ENCODE data around the gene MERTK. TPM values are rescaled to one million over a fixed set of nuclear protein-coding genes. Genes with fewer than 3 reads are reported as not detected.

The MERTK gene
- total RNA-seq, 1 donor from 2014 or later, result 5.1 TPM

- peaks cover 10% of the 10 kb centered on the region for H3K4me1 Mint-ChIP-seq (ENCODE audit: low read depth, unreplicated experiment)
- DNase-seq (ENCODE audit: low read depth), result no peak
- FAIRE-seq, result no peak
Measured at GRCh38 chr2:112020561-112020960, 122.2 kb downstream of the MERTK start.

DNA sequence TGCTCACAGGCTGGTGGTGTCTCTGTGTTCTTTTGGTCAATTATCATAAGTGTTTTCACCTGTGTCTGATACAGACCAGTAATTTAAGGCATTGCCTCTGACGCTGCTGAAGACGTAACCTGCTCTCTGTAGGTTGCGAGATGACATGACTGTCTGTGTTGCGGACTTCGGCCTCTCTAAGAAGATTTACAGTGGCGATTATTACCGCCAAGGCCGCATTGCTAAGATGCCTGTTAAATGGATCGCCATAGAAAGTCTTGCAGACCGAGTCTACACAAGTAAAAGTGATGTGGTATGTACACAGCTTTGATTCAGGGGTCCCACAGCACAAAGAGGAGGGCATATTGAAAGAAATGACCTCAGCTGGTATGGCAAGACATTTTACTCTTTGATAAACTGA, 122.9 kb downstream of the MERTK start:
- Histone ChIP-seq H3K27me3 (ENCODE audit: insufficient read depth, low read length) (peaks cover 3% of the 10 kb centered on the region), H3K4me1 (ENCODE audit: insufficient read depth, low read length) (peaks cover 9% of the 10 kb centered on the region), H3K9me3 (ENCODE audit: insufficient read depth, low read depth, low read length) (no peaks in the 10 kb centered on the region), H3K9ac (ENCODE audit: low read length) (no peak overlapping the region), H4K20me1 (ENCODE audit: insufficient read depth, low read length) (no peaks in the 10 kb centered on the region), H3K36me3 (ENCODE audit: insufficient read depth, low read length) (no peaks in the 10 kb centered on the region), H2AFZ (ENCODE audit: low read depth, low read length) (no peak overlapping the region), H3K27ac (ENCODE audit: low read depth, low read length) (no peak overlapping the region), H3K79me2 (ENCODE audit: insufficient read depth, low read length) (no peaks in the 10 kb centered on the region), H3K4me3 (ENCODE audit: insufficient read depth, low read depth, low read length) (no peak overlapping the region), H3K4me2 (ENCODE audit: low read length) (no peak overlapping the region)
- no peaks in the 10 kb centered on the region for H3K27me3 Mint-ChIP-seq (ENCODE audit: low read depth, unreplicated experiment)
- FAIRE-seq (no peak), DNase-seq (ENCODE audit: low read depth) (no peak)
- no peak for TF ChIP-seq EZH2 (IDR thresholded peaks at IDR 0.05; ENCODE audit: insufficient read depth, low read length)
- TF ChIP-seq, protein P1, sequence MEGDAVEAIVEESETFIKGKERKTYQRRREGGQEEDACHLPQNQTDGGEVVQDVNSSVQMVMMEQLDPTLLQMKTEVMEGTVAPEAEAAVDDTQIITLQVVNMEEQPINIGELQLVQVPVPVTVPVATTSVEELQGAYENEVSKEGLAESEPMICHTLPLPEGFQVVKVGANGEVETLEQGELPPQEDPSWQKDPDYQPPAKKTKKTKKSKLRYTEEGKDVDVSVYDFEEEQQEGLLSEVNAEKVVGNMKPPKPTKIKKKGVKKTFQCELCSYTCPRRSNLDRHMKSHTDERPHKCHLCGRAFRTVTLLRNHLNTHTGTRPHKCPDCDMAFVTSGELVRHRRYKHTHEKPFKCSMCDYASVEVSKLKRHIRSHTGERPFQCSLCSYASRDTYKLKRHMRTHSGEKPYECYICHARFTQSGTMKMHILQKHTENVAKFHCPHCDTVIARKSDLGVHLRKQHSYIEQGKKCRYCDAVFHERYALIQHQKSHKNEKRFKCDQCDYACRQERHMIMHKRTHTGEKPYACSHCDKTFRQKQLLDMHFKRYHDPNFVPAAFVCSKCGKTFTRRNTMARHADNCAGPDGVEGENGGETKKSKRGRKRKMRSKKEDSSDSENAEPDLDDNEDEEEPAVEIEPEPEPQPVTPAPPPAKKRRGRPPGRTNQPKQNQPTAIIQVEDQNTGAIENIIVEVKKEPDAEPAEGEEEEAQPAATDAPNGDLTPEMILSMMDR (IDR thresholded peaks at IDR 0.05; ENCODE audit: insufficient read depth, low read depth, low read length), result no peak
- no peak overlapping the region for H3K4me3 Mint-ChIP-seq (ENCODE audit: unreplicated experiment)
- no peak overlapping the region for H3K27ac Mint-ChIP-seq (ENCODE audit: unreplicated experiment)
- peaks cover 7% of the 10 kb centered on the region for H3K36me3 Mint-ChIP-seq (ENCODE audit: low read depth, unreplicated experiment)
- no peaks in the 10 kb centered on the region for H3K9me3 Mint-ChIP-seq (ENCODE audit: unreplicated experiment)
- H3K4me1 Mint-ChIP-seq (ENCODE audit: low read depth, unreplicated experiment), result peaks cover 10% of the 10 kb centered on the region

More at GRCh38 chr2:112020561-112020960, 122.2 kb downstream of the MERTK start:
- no peak for TF ChIP-seq EZH2 (IDR thresholded peaks at IDR 0.05; ENCODE audit: insufficient read depth, low read length)
- TF ChIP-seq, protein P1 (IDR thresholded peaks at IDR 0.05; ENCODE audit: insufficient read depth, low read depth, low read length), result no peak
- Histone ChIP-seq H3K27me3 (ENCODE audit: insufficient read depth, low read length) (peaks cover 3% of the 10 kb centered on the region), H3K36me3 (ENCODE audit: insufficient read depth, low read length) (no peaks in the 10 kb centered on the region), H3K27ac (ENCODE audit: low read depth, low read length) (no peak overlapping the region), H3K9ac (ENCODE audit: low read length) (no peak overlapping the region), H2AFZ (ENCODE audit: low read depth, low read length) (no peak overlapping the region), H3K4me2 (ENCODE audit: low read length) (no peak overlapping the region), H3K79me2 (ENCODE audit: insufficient read depth, low read length) (no peaks in the 10 kb centered on the region), H3K9me3 (ENCODE audit: insufficient read depth, low read depth, low read length) (no peaks in the 10 kb centered on the region), H4K20me1 (ENCODE audit: insufficient read depth, low read length) (no peaks in the 10 kb centered on the region), H3K4me1 (ENCODE audit: insufficient read depth, low read length) (peaks cover 9% of the 10 kb centered on the region), H3K4me3 (ENCODE audit: insufficient read depth, low read depth, low read length) (no peak overlapping the region)
- no peak overlapping the region for H3K4me3 Mint-ChIP-seq (ENCODE audit: unreplicated experiment)
- peaks cover 9% of the 10 kb centered on the region for H3K36me3 Mint-ChIP-seq (ENCODE audit: low read depth, unreplicated experiment)
- H3K27me3 Mint-ChIP-seq (ENCODE audit: low read depth, unreplicated experiment), result no peaks in the 10 kb centered on the region
- no peaks in the 10 kb centered on the region for H3K9me3 Mint-ChIP-seq (ENCODE audit: unreplicated experiment)
- H3K27ac Mint-ChIP-seq (ENCODE audit: unreplicated experiment), result no peak overlapping the region

- no peak overlapping the region for H3K27ac Mint-ChIP-seq (ENCODE audit: unreplicated experiment)
- Histone ChIP-seq H3K4me1 (ENCODE audit: insufficient read depth, low read length) (peaks cover 9% of the 10 kb centered on the region), H3K27me3 (ENCODE audit: insufficient read depth, low read length) (peaks cover 3% of the 10 kb centered on the region), H3K4me3 (ENCODE audit: insufficient read depth, low read depth, low read length) (no peak overlapping the region), H3K9ac (ENCODE audit: low read length) (no peak overlapping the region), H4K20me1 (ENCODE audit: insufficient read depth, low read length) (no peaks in the 10 kb centered on the region), H3K79me2 (ENCODE audit: insufficient read depth, low read length) (no peaks in the 10 kb centered on the region), H3K9me3 (ENCODE audit: insufficient read depth, low read depth, low read length) (no peaks in the 10 kb centered on the region), H2AFZ (ENCODE audit: low read depth, low read length) (no peak overlapping the region), H3K36me3 (ENCODE audit: insufficient read depth, low read length) (no peaks in the 10 kb centered on the region), H3K27ac (ENCODE audit: low read depth, low read length) (no peak overlapping the region), H3K4me2 (ENCODE audit: low read length) (no peak overlapping the region)
- H3K4me1 Mint-ChIP-seq (ENCODE audit: low read depth, unreplicated experiment), result peaks cover 10% of the 10 kb centered on the region
- no peaks in the 10 kb centered on the region for H3K27me3 Mint-ChIP-seq (ENCODE audit: low read depth, unreplicated experiment)
- DNase-seq (ENCODE audit: low read depth) (peak; percentile 70), FAIRE-seq (no peak)
- peaks cover 2% of the 10 kb centered on the region for H3K36me3 Mint-ChIP-seq (ENCODE audit: low read depth, unreplicated experiment)
- no peak overlapping the region for H3K4me3 Mint-ChIP-seq (ENCODE audit: unreplicated experiment)
- TF ChIP-seq EZH2 (IDR thresholded peaks at IDR 0.05; ENCODE audit: insufficient read depth, low read length), result no peak
- TF ChIP-seq, protein P1 (IDR thresholded peaks at IDR 0.05; ENCODE audit: insufficient read depth, low read depth, low read length), result no peak
- H3K9me3 Mint-ChIP-seq (ENCODE audit: unreplicated experiment), result no peaks in the 10 kb centered on the region
Measured at GRCh38 chr2:112021781-112022231, 123.4 kb downstream of the MERTK start.

All from astrocyte (in vitro differentiated cells and primary cell).